ACC112 (cell line): ENCODE data around the gene CREB5.

Experiments used
- H2AFZ ChIP-seq: fragments of 200-600 bp; sonication (generic); one replicate; pipeline ENCODE4 v1.6.0; 2017; ENCODE audit warnings: antibody characterized with exemption, low read length; ENCODE audit not compliant: unreplicated experiment
- H3K27ac ChIP-seq: fragments of 200-600 bp; sonication (generic); 2 replicates; pipeline ENCODE4 v1.5.1; 2014; ENCODE audit warnings: low read depth, mild to moderate bottlenecking, antibody characterized with exemption, low read length, moderate library complexity
- H3K27me3 ChIP-seq: fragments of 200-600 bp; sonication (generic); 2 replicates; pipeline ENCODE4 v1.6.1; 2014; ENCODE audit warnings: mild to moderate bottlenecking, antibody characterized with exemption, low read length, moderate library complexity, mixed read lengths; ENCODE audit not compliant: insufficient read depth
- H3K36me3 ChIP-seq: fragments of 200-600 bp; sonication (generic); 2 replicates; pipeline ENCODE4 v1.6.1; 2016; ENCODE audit warnings: mild to moderate bottlenecking, antibody characterized with exemption, low read length, moderate library complexity, mixed read lengths; ENCODE audit not compliant: insufficient read depth
- H3K4me1 ChIP-seq: fragments of 200-600 bp; sonication (generic); one replicate; pipeline ENCODE4 v1.6.1; 2016; ENCODE audit warnings: low read length, mixed read lengths; ENCODE audit not compliant: insufficient read depth, unreplicated experiment, control insufficient read depth
- H3K4me3 ChIP-seq: fragments of 200-600 bp; sonication (generic); 2 replicates; pipeline ENCODE4 v1.5.1; 2014; ENCODE audit warnings: mild to moderate bottlenecking, low read depth, low read length
- H3K79me2 ChIP-seq: fragments of 200-600 bp; sonication (generic); one replicate; pipeline ENCODE4 v1.6.0; 2016; ENCODE audit warnings: low read length; ENCODE audit not compliant: control insufficient read depth, unreplicated experiment, insufficient read depth

Gene CREB5

GRCh38 chr7:28576656-28577055, 164.3 kb downstream of the CREB5 start:
- peaks cover 32% of the 10 kb centered on the region; the same call in 1 of the 2 replicates for H3K27me3 ChIP-seq
- H3K79me2 ChIP-seq, result no peaks in the 10 kb centered on the region
- no peak overlapping the region for H3K27ac ChIP-seq
- no peak overlapping the region for H3K4me3 ChIP-seq
- H3K4me1 ChIP-seq, result peaks cover 18% of the 10 kb centered on the region
- H2AFZ ChIP-seq, result no peak overlapping the region
- no peaks in the 10 kb centered on the region for H3K36me3 ChIP-seq

DNA sequence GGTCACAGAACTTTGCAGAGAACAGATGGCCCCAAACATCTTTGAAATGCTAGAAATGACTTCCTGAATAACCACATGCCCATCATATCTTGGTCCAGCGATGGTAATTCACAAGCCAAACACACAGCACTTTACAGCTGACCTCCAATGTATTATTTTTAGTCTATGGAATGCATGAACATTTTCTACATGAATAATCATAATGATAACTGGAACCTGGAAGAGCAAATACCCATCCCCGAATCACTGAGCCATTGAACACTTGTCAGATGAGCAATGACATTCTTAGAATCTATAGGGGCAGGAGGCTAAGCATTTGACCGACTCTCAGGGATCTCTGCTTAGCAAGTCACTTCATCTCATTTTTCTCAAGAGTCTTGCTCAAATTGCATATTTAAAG, 167.3 kb downstream of the CREB5 start:
- H3K36me3 ChIP-seq, result no peaks in the 10 kb centered on the region
- H3K79me2 ChIP-seq, result no peaks in the 10 kb centered on the region
- no peak overlapping the region for H3K4me3 ChIP-seq
- no peaks in the 10 kb centered on the region for H3K4me1 ChIP-seq
- no peak overlapping the region for H2AFZ ChIP-seq
- H3K27me3 ChIP-seq, result peaks cover 50% of the 10 kb centered on the region
- no peak overlapping the region for H3K27ac ChIP-seq

DNA sequence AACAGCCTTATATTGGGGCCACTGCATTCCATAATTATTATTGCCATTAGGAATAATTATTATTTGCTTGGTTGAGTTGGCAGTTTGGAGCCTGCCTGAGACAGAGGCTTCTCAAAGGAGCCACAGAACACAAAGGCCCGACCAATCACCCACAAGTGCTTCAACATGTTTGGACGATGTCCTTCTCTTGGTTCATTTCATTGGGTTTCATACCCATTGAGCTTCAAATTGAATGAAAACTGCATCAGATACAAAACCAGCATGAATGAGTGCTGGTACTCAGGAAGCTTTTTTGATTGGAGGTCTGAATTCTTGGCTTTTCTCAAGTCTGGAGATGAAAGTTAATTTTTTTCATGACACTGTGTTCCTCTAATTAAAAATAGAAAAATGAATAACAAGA, 168.3 kb downstream of the CREB5 start:
- peaks cover 50% of the 10 kb centered on the region for H3K27me3 ChIP-seq
- H2AFZ ChIP-seq, result no peak overlapping the region
- H3K36me3 ChIP-seq, result no peaks in the 10 kb centered on the region
- H3K4me3 ChIP-seq, result no peak overlapping the region
- no peaks in the 10 kb centered on the region for H3K4me1 ChIP-seq
- H3K79me2 ChIP-seq, result no peaks in the 10 kb centered on the region
- H3K27ac ChIP-seq, result no peak overlapping the region

- Histone ChIP-seq H2AFZ (no peak overlapping the region), H3K27ac (no peak overlapping the region), H3K27me3 (peaks cover 46% of the 10 kb centered on the region), H3K79me2 (no peaks in the 10 kb centered on the region), H3K36me3 (no peaks in the 10 kb centered on the region), H3K4me3 (no peak overlapping the region), H3K4me1 (no peaks in the 10 kb centered on the region)
Observed at GRCh38 chr7:28581351-28581750, 169.0 kb downstream of the CREB5 start.

DNA sequence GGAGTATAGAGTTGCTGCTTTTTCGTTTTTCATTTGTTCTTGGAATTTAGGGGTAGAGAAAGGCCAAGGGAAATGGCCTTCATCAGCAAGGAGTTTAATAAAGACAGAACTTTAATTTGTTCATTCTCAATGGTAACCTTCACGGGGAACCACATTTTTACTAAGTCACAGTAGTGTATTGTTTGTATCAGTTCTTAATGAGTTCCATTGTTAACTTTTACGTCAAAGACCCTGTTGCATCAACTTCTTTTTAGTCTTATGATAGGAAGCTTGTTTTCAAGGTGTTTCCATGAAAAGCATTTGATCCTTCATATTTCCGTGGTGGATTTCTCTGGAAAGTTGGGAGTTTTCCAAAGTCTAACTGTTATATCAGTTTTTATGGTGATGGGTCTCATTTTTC, 169.9 kb downstream of the CREB5 start:
- H3K4me1 ChIP-seq, result no peaks in the 10 kb centered on the region
- H3K4me3 ChIP-seq, result no peak overlapping the region
- H3K27ac ChIP-seq, result no peak overlapping the region
- no peak overlapping the region for H2AFZ ChIP-seq
- no peaks in the 10 kb centered on the region for H3K79me2 ChIP-seq
- no peaks in the 10 kb centered on the region for H3K36me3 ChIP-seq
- peaks cover 41% of the 10 kb centered on the region for H3K27me3 ChIP-seq

GRCh38 chr7:28584235-28584634, 171.9 kb downstream of the CREB5 start:
- H3K27me3 ChIP-seq, result peaks cover 29% of the 10 kb centered on the region
- H3K79me2 ChIP-seq, result no peaks in the 10 kb centered on the region
- H2AFZ ChIP-seq, result no peak overlapping the region
- H3K36me3 ChIP-seq, result no peaks in the 10 kb centered on the region
- H3K27ac ChIP-seq, result no peak overlapping the region
- H3K4me1 ChIP-seq, result no peaks in the 10 kb centered on the region
- H3K4me3 ChIP-seq, result no peak overlapping the region

DNA sequence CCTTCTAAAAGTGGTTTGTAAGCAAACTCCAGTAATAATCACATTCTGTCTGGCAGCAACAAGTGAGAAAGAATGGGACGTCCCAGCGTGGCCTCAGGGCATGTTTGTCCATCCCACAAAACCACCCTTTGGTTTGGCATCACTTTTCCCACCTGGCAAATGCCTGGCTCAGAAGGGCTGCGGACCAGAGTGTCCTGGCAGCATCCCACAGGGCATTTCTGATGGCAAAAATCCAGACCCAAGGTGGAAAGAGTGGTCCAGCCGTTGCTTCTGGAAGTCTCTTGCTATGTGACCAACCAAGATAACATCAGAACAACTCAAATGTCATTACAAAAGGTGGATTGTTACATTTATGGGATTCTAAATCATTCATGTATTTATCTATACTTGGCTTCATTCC, 174.4 kb downstream of the CREB5 start:
- Histone ChIP-seq H2AFZ (no peak overlapping the region), H3K27ac (no peak overlapping the region), H3K4me3 (no peak overlapping the region), H3K79me2 (no peaks in the 10 kb centered on the region), H3K36me3 (no peaks in the 10 kb centered on the region), H3K27me3 (peaks cover 18% of the 10 kb centered on the region), H3K4me1 (no peaks in the 10 kb centered on the region)

DNA sequence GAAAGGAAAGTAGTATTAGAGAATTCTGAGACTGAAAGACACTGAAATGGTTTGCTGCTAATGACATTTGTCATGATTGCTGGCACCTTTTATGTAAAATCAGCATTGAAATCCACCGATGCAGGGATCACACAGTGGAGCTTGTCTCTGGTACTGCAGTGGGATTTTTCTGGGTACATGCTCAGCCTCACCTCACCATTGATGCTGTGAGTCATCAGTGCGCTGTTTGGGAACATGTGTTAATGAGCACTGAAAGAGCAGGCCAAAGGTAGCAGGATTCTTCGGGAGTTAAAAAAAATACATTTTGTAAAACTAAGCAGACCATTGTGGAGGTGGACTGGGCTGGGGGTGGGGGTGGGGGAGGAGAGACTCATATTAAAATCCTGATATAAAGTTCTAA, 174.9 kb downstream of the CREB5 start:
- Histone ChIP-seq H3K27me3 (peaks cover 14% of the 10 kb centered on the region), H3K27ac (no peak overlapping the region), H3K4me3 (no peak overlapping the region), H3K36me3 (no peaks in the 10 kb centered on the region), H2AFZ (no peak overlapping the region), H3K4me1 (no peaks in the 10 kb centered on the region), H3K79me2 (no peaks in the 10 kb centered on the region)

DNA sequence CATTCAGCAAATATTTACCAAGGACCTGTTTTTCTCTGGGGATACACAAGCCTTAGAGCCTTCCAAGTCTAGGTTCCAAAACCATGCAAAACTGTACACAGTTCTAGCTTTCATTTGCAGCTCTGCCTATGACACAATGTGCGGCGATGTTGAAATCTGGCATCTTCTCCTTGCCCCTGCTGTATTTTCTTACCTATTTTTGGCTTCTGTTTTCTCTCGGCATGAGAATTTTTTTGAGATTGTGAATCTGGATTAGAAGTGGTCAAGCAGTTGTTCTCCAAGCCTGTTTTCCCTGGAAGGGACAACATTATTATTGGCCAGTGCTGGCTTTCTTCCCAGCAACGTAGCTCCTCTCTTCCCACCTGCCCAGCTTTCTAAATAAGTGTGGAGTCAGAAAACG, 176.3 kb downstream of the CREB5 start:
- H3K27ac ChIP-seq, result no peak overlapping the region
- H3K79me2 ChIP-seq, result no peaks in the 10 kb centered on the region
- H2AFZ ChIP-seq, result no peak overlapping the region

DNA sequence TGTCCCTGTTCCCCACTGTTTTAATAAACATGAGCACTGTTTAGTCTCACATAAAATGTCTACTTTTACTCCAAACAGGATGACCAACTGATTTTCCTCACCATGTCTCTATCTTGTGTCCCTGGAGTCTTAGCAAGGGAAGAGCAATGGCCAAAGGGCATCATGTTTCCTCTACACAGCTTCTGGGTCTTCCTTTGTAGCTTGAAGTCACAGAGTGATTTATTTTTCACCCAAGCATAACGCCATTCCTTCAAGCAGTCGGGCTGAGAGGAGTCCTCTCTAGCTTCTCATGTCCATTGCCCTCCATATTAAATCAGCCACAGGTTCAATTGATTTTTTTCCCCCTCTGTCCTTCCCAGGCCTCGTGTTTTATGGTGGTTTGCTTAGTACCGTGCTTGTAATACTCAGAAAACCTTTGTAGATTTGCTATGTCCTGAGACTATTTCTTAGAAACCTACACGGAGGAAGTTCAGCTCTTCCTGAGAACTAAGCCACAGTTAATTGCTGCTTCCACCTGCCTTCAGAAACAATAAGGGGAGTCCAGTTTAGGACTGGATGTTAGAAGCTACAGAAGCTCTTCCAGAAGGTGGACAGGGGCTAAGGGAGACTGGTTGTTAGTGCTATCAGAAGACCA, 178.8 kb downstream of the CREB5 start:
- H3K27me3 ChIP-seq, result no peaks in the 10 kb centered on the region
- H3K79me2 ChIP-seq, result no peaks in the 10 kb centered on the region
- H3K4me3 ChIP-seq, result no peak overlapping the region
- H3K27ac ChIP-seq, result no peak overlapping the region
- H3K4me1 ChIP-seq, result peaks cover 2% of the 10 kb centered on the region
- H2AFZ ChIP-seq, result no peak overlapping the region
- H3K36me3 ChIP-seq, result no peaks in the 10 kb centered on the region

More for the DNA sequence above, 176.3 kb downstream of the CREB5 start:
- Histone ChIP-seq H3K27me3 (peaks cover 6% of the 10 kb centered on the region; the same call in 1 of the 2 replicates), H3K4me3 (no peak overlapping the region), H3K4me1 (no peaks in the 10 kb centered on the region), H3K36me3 (no peaks in the 10 kb centered on the region)

DNA sequence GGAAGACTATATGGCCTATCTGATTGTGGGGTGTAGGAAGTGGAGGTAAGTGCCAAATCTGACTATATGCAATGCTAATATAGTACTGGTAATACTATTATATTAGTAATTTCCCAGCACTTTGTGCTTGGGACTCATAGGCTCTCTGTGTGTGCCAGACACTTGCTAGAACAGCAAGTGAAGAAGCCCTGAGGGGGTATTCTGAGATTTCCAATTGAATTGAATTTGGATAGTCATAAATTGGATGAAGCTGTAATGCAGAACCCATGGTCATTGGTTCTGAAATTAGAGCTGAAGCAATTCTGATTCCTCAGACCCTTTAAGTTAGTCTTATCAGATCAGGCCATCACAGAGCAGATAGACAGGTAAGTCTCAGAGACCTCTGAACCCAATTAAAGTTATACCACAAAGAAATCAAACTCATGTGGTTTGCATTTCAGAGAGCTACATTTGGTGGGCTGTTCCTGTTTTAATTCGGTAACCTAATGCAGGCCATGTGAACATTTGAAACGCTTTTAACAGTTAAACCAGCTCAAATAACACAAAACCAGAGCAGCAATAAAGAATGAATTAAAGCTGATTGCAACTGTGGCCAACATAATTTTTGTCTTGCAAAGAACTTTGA, 179.5 kb downstream of the CREB5 start:
- peaks cover 3% of the 10 kb centered on the region for H3K4me1 ChIP-seq
- no peaks in the 10 kb centered on the region for H3K36me3 ChIP-seq
- H2AFZ ChIP-seq, result no peak overlapping the region
- no peak overlapping the region for H3K27ac ChIP-seq
- H3K79me2 ChIP-seq, result no peaks in the 10 kb centered on the region
- H3K4me3 ChIP-seq, result no peak overlapping the region
- H3K27me3 ChIP-seq, result no peaks in the 10 kb centered on the region
